Ovary (tissue), 9 donors: ENCODE data around the gene ARFRP1. TPM values are rescaled to one million over a fixed set of nuclear protein-coding genes. Genes with fewer than 3 reads are reported as not detected.
A peak's percentile ranks its signal among the peaks of the same experiment; 100 is the strongest.

Experiments used
- DNase-seq, 5 donors: peaks; one replicate each; pipeline ENCODE4 v3.0.0-alpha.2; 2019 to 2020
- H3K27ac ChIP-seq, 2 donors: fragments of 200-600 bp; one replicate each; pipeline versions ENCODE4 v1.5.1 to v1.8.0; 2019 to 2022
- H3K27me3 ChIP-seq: fragments of 200-600 bp; one replicate; pipeline ENCODE4 v1.8.0; 2022
- H3K36me3 ChIP-seq: fragments of 200-600 bp; sonication (generic); one replicate; pipeline ENCODE4 v1.5.1; 2019
- H3K4me1 ChIP-seq: one replicate; pipeline ENCODE4 v1.8.1; 2013; ENCODE audit warnings: mild to moderate bottlenecking, moderate library complexity; ENCODE audit not compliant: insufficient read depth
- H3K4me3 ChIP-seq: fragments of 200-600 bp; sonication (generic); one replicate; pipeline ENCODE4 v1.5.1; 2017
- H3K9me3 ChIP-seq, 2 donors: fragments of 200-600 bp in 1 of 2; sonication (generic) in 1 of 2; one replicate each; pipeline versions ENCODE4 v1.5.1 to v1.8.1; 2013 to 2019; ENCODE audit warnings: mild to moderate bottlenecking in 1 of 2, moderate library complexity in 1 of 2
- CTCF ChIP-seq, 3 donors: fragments of 450-650 bp in 2 of 3; fragments of 200-600 bp in 1 of 3; IDR thresholded peaks; one replicate each; pipeline versions ENCODE4 v1.5.1 to v1.8.0; 2016 to 2022; ENCODE audit warnings: antibody characterized with exemption in 3 of 3, mild to moderate bottlenecking in 1 of 3
- EP300 ChIP-seq: sonication (generic); formaldehyde crosslinking; IDR thresholded peaks from one replicate; pipeline ENCODE4 v1.6.1; 2017; ENCODE audit warnings: antibody characterized with exemption
- POLR2A ChIP-seq: fragments of 450-650 bp; IDR thresholded peaks from one replicate; pipeline ENCODE4 v1.6.1; 2017; ENCODE audit warnings: antibody characterized with exemption, mild to moderate bottlenecking, moderate library complexity
- WGBS, 3 donors: extraction: QIAGEN DNeasy Blood & Tissue Kit in 1 of 3; methylation state at CpG; one replicate each; pipeline versions ENCODE4 v1.1.5 to v1.1.7; 2013 to 2017; 5-methylcytosine and 5-hydroxymethylcytosine counted together
- intact Hi-C, 4 donors: fragments of 100-400 bp; cut with DNase I; formaldehyde crosslinking; loops; one replicate each; pipeline versions ENCODE4 v1.11.0 to v1.15.1; 2022 to 2023
- polyA plus RNA-seq, 2 donors: library from polyadenylated mRNA; stranded (reverse); fragments of 200-250 nt in 1 of 2; fragments of 350-450 nt in 1 of 2; fragmentation: Illumina TruSeq in 1 of 2; extraction: RNeasy Lipid Tissue Mini Kit (QIAGEN cat#74804) in 1 of 2; gene quantifications; one replicate each; pipeline ENCODE4 v1.2.3, GENCODE V29; 2013 to 2014
- total RNA-seq, 7 donors: library from RNA; depleted of rRNA in 2 of 7; stranded (reverse); fragments of >200 nt in 2 of 7; fragmentation: NEBNext Ultra II Directional in 3 of 7; extraction: Animal tissue kit (Norgen Biotek cat#: 25700) in 3 of 7; gene quantifications; one replicate each; pipeline versions ENCODE4 v1.1.0 to v1.2.4, GENCODE V29; 2016 to 2023
- donor health status: DM: no; HTN: no; CAD: no; lungs with moderate emphysema.
- donor health status: DM: no; HTN: no; CAD: no.
- donor health status: Bipolar disorder and iron deficiency.
- donor health status: DM: yes; HTN: yes; CAD: no.
- donor health status: DM: no; HTN: no; CAD: no.
- donor health status: DM: yes; HTN: yes; CAD: no.

Gene ARFRP1
- total and polyA plus RNA-seq, 9 donors = 15.3 to 59.5 (median 47.2) TPM

GRCh38 chr20:63688228-63689045, 19.3 kb downstream of the ARFRP1 start:
- peak in 3 of 5 donors; percentile 41 to 56 (median 49) for DNase-seq
- Histone ChIP-seq H3K9me3 (no peaks in the 10 kb centered on the region), H3K27ac (no peak overlapping the region), H3K4me1 (peaks cover 10% of the 10 kb centered on the region), H3K4me3 (no peak overlapping the region), H3K36me3 (no peaks in the 10 kb centered on the region), H3K27me3 (no peaks in the 10 kb centered on the region)
- intact Hi-C loops = no loop called here
- WGBS, 3 donors = 46 to 56% (median 55%) methylated on average over 31 of the region's 31 CpGs
- no peak for TF ChIP-seq CTCF (IDR thresholded peaks at IDR 0.05)
- no peak for TF ChIP-seq EP300

- H3K4me3 ChIP-seq = no peak overlapping the region
- intact Hi-C loops = no loop called here
- H3K27ac ChIP-seq = no peak overlapping the region
- no peak for TF ChIP-seq POLR2A
- TF ChIP-seq EP300 = no peak
- TF ChIP-seq CTCF (IDR thresholded peaks at IDR 0.05) = no peak
- peaks cover 10% of the 10 kb centered on the region for H3K4me1 ChIP-seq
- peak in 3 of 5 donors; percentile 42 to 54 (median 46) for DNase-seq
- H3K36me3 ChIP-seq = no peaks in the 10 kb centered on the region
- no peaks in the 10 kb centered on the region for H3K9me3 ChIP-seq
- H3K27me3 ChIP-seq = no peaks in the 10 kb centered on the region
- WGBS, 3 donors = 83 to 89% (median 86%) methylated on average over 29 of the region's 29 CpGs
Observed at GRCh38 chr20:63687419-63688178, 20.2 kb downstream of the ARFRP1 start.

GRCh38 chr20:63686492-63687321, 21.1 kb downstream of the ARFRP1 start:
- Histone ChIP-seq H3K4me1 (peaks cover 10% of the 10 kb centered on the region), H3K9me3 (no peaks in the 10 kb centered on the region), H3K36me3 (no peaks in the 10 kb centered on the region), H3K27me3 (no peaks in the 10 kb centered on the region), H3K4me3 (no peak overlapping the region), H3K27ac (peak overlapping the region in 1 of 2 donors; percentile 29)
- 25 to 40% (median 33%) methylated on average over 45 of the region's 45 CpGs for WGBS, 3 donors
- TF ChIP-seq EP300 (peak; percentile 65), CTCF (IDR thresholded peaks at IDR 0.05) (no peak)
- intact Hi-C loops = no loop called here
- DNase-seq = peak; percentile 55 to 78 (median 65)

DNA sequence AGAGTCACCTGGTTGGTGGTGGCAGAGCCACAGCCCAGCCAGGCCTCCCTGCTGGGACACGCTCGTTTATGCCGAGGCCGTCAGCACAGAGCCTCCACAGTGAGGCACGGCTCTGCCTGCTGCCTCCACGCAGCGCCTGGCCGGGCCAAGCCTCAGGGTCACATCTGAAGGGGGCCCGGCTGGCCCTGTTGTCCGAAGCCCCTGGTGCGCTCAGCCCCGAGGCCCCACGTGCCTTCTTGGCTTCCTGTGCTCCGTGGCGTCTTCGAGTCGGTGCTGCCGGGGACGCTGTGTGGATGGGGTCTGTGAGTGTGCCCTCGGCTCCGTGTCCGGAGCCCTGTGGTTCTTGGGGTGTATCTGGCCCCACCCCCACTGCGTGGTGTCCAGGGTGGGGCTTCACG, 21.7 kb downstream of the ARFRP1 start:
- DNase-seq = peak in 1 of 5 donors; percentile 51
- H3K27me3 ChIP-seq = no peaks in the 10 kb centered on the region
- H3K27ac ChIP-seq = peak overlapping the region in 1 of 2 donors; percentile 29
- H3K4me1 ChIP-seq = peaks cover 10% of the 10 kb centered on the region
- 87 to 89% (median 88%) methylated on average over 24 of the region's 24 CpGs for WGBS, 3 donors
- intact Hi-C loops = no loop called here
- TF ChIP-seq EP300 = no peak
- H3K4me3 ChIP-seq = no peak overlapping the region
- no peaks in the 10 kb centered on the region for H3K9me3 ChIP-seq
- no peaks in the 10 kb centered on the region for H3K36me3 ChIP-seq
